Measurements from ENCODE around the gene LRIF1. TPM values are rescaled to one million over a fixed set of nuclear protein-coding genes. Genes with fewer than 3 reads are reported as not detected.

Gene LRIF1
- total and polyA plus RNA-seq, 2 of the 4 experiments (the other 2 are of a cell fraction) = 5.4 to 6.8 TPM

DNA sequence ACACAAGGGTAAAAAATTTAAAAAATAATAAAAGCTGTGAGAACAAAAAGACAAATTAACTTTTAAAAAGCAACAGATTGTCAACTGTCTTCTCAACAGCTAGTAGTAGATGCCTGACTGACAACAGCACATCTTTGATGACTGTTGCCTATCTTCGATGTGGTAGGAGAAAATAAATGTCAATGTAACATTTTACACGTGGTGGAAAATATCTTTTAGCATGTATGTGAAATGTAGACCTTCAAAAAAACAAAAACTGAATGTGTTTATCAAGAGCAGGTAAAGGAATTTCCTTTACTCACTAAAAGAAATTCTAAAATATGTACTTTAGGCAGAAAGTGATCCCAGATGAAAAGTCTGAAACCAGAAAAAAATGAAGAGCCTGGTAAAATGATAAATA, 47.9 kb downstream of the LRIF1 start:
- H2AK9ac ChIP-seq (replicated peaks; ENCODE audit: low read depth, low read length, poor library complexity) = no peak overlapping the region
- H3K27ac ChIP-seq (ENCODE audit: insufficient read depth, low read length) = no peak overlapping the region
- H3K4me3 ChIP-seq (ENCODE audit: insufficient read depth, low read depth, low read length) = no peak overlapping the region
- H3K4ac ChIP-seq (ENCODE audit: low read depth, low read length) = no peak overlapping the region
- H3K9ac ChIP-seq (ENCODE audit: low read depth, low read length) = no peak overlapping the region
- no peak overlapping the region for H4K8ac ChIP-seq (ENCODE audit: low read depth in 2 of 2, low read length in 2 of 2)
- no peak overlapping the region for H2AFZ ChIP-seq (replicated peaks; ENCODE audit: low read length, poor library complexity)
- dilution Hi-C loops (cut with HindIII; ENCODE audit: low sequenced_read_pairs, unreplicated experiment) (no loop called here), intact Hi-C loops (cut with micrococcal nuclease) (no loop called here), in situ Hi-C loops (cut with MboI; ENCODE audit: low sequenced_read_pairs) (no loop called here)
- DNase-seq (no peak), ATAC-seq (ENCODE audit: low read depth) (no peak)
- H3K14ac ChIP-seq (replicated peaks; ENCODE audit: low read depth, low read length) = no peak overlapping the region
- H4K20me1 ChIP-seq (ENCODE audit: insufficient read depth, low read length) = no peaks in the 10 kb centered on the region
- no peak overlapping the region for H2BK15ac ChIP-seq (ENCODE audit: low read depth, low read length)
- H3K56ac ChIP-seq (ENCODE audit: extremely low read depth, insufficient read depth, low read length) = no peak overlapping the region
- H3K4me1 ChIP-seq (ENCODE audit: control insufficient read depth, insufficient read depth, low read length) = no peaks in the 10 kb centered on the region
- H3K36me3 ChIP-seq (ENCODE audit: control insufficient read depth, insufficient read depth, low read length) = no peaks in the 10 kb centered on the region
- H3K9me3 ChIP-seq (ENCODE audit: control insufficient read depth, insufficient read depth, low read length) = no peaks in the 10 kb centered on the region
- ChIA-PET CTCF (no interaction called here), POLR2A (ENCODE audit: unreplicated experiment) (no interaction called here)
- no peak overlapping the region for H4K5ac ChIP-seq (ENCODE audit: low read depth, low read length)
- no peak for TF ChIP-seq CHD1 (IDR thresholded peaks at IDR 0.05; ENCODE audit: low read depth, low read length)
- TF ChIP-seq MAZ (IDR thresholded peaks at IDR 0.05; ENCODE audit: borderline replicate concordance, low read depth, low read length) = no peak
- no peak for TF ChIP-seq MXI1 (IDR thresholded peaks at IDR 0.05; ENCODE audit: borderline replicate concordance, low read depth, low read length)
- TF ChIP-seq POLR2A (IDR thresholded peaks at IDR 0.05; ENCODE audit: low read depth, low read length) = no peak
- no peak for TF ChIP-seq RFX5 (IDR thresholded peaks at IDR 0.05; ENCODE audit: low read depth, low read length)
- TF ChIP-seq BHLHE40 (IDR thresholded peaks at IDR 0.05; ENCODE audit: low read depth, low read length) = no peak
- TF ChIP-seq FOS (IDR thresholded peaks at IDR 0.05; ENCODE audit: low read depth, low read length) = no peak
- no peak for TF ChIP-seq CEBPB (IDR thresholded peaks at IDR 0.05; ENCODE audit: low read depth, low read length)
- no peak for TF ChIP-seq SMC3 (IDR thresholded peaks at IDR 0.05; ENCODE audit: low read depth, low read length)
- no peak for TF ChIP-seq NFE2L2 (IDR thresholded peaks at IDR 0.05; ENCODE audit: low read depth, low read length)
- no peak for TF ChIP-seq RAD21 (IDR thresholded peaks at IDR 0.05; ENCODE audit: low read length)
- WGBS, 2 experiments (ENCODE audit: extremely low coverage in 2 of 2, insufficient read length in 1 of 2) = no CpG with 5 or more reads among the region's 2 CpGs
- H2AK5ac ChIP-seq (ENCODE audit: low read depth, low read length) = no peak overlapping the region
- H3K27me3 ChIP-seq (ENCODE audit: control insufficient read depth, insufficient read depth, low read length) = no peaks in the 10 kb centered on the region
- no peaks in the 10 kb centered on the region for H3K9me1 ChIP-seq (ENCODE audit: insufficient read depth, low read length)
- no peak overlapping the region for H2BK20ac ChIP-seq (ENCODE audit: low read depth, low read length)
- H3K23ac ChIP-seq (ENCODE audit: low read depth, low read length) = no peak overlapping the region
- no peak overlapping the region for H3K4me2 ChIP-seq (ENCODE audit: low read depth, low read length)
- H4K91ac ChIP-seq (ENCODE audit: insufficient read depth, low read depth, low read length) = no peak overlapping the region
- H2BK5ac ChIP-seq (ENCODE audit: low read depth, low read length, poor library complexity, severe bottlenecking) = no peak overlapping the region
- no peaks in the 10 kb centered on the region for H3K79me1 ChIP-seq (ENCODE audit: low read depth in 1 of 2, low read length in 2 of 2)
- H2BK120ac ChIP-seq (ENCODE audit: low read depth, low read length) = no peak overlapping the region
- no peak overlapping the region for H3K18ac ChIP-seq (ENCODE audit: low read depth, low read length)
- no TSS peak for BruUV-seq (replicated peaks)
